ENCODE measurements around the gene CALR3.
"Not testable (repeated sequence)": the region's sequence is repeated elsewhere in the genome, so short reads cannot be mapped to it uniquely, and the experiment has no call there.

Gene CALR3, protein sequence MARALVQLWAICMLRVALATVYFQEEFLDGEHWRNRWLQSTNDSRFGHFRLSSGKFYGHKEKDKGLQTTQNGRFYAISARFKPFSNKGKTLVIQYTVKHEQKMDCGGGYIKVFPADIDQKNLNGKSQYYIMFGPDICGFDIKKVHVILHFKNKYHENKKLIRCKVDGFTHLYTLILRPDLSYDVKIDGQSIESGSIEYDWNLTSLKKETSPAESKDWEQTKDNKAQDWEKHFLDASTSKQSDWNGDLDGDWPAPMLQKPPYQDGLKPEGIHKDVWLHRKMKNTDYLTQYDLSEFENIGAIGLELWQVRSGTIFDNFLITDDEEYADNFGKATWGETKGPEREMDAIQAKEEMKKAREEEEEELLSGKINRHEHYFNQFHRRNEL

DNA sequence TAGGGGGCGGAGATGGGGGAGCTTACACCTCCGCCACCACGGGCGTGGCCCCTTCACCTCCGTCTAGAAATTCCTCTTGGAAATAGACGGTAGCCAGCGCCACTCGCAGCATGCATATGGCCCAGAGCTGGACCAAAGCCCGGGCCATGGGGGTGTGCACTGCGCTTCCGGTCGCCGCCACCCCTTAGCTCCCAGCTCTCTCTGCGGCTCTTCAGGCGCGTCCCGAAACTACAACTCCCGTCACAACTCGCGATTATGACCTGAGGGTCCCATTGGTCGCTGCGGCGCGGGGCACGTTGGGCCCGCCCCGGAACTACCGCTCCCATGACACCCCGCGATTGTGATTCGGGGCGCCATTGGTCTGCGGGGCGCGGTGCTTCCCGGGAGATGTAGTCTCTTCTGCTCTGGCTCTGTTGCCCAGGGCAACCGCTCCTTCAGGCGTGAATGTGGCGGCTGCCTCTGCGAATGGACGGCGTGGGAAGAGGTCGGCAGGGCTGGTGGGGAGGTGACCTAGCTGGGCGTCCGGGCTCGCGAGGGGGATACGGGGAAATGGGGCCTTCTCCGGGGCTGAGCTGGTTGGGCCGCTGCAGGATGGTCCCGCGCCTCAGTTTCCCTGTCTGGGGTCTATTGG is at the start of gene CALR3, which contains the start of gene C19orf44:
Gene CALR3 (minus strand): TSS at position 186 of the 631 bp plus-strand sequence. CDS start 38 bp downstream, at position 148.
Gene C19orf44 (plus strand): TSS at position 413 of the 631 bp plus-strand sequence. CDS start 4,399 bp downstream, outside the sequence.
- peak within 1 kb of the TSS; percentile 7; the same call in 1 of the 2 replicates for H3K27ac ChIP-seq (ENCODE audit: low read length)
- H3K4me3 ChIP-seq (ENCODE audit: low read length) = peak within 1 kb of the TSS; percentile 85
- H3K4me1 ChIP-seq (ENCODE audit: low read length) = peaks cover 15% of the 10 kb centered on the region; the same call in 1 of the 2 replicates

DNA sequence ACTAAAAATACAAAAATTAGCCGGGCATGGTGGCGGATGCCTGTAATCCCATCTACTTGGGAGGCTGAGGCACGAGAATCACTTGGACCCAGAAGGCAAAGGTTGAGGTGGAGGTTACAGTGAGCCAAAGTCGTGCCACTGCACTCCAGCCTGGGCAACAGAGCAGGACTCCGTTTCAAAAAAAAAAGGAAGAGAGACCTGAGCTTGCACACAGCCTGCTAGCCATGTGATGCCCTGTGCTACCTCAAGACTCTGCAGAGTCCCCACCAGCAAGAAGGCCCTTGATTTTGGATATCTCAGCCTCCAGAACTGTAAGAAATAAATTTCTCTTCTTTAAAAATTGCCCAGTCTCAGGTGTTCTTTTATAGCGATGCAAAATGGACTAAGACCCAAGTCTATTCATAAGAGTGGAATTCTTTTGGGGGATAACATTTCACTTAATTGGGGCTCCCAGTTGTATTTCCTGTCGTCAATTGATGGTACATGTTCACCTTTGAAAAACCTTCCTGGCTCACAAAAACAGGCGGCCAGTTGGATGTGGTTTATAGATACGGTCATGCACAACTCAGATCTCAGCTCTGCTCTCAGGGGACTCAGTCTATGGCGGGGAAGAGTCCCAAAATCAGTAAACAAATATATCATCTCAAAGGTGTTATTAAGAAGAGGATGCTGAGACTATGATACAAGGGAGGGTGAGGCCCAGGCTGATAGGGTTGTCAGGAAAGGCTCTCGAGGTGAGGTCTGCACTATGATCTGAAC is 48.7 kb upstream of the CALR3 start:
- no peak overlapping the region for H2AFZ ChIP-seq (ENCODE audit: low read depth, low read length)
- peaks cover 51% of the 10 kb centered on the region for H3K79me2 ChIP-seq (ENCODE audit: low read length)
- no peaks in the 10 kb centered on the region for H3K27me3 ChIP-seq (ENCODE audit: low read depth, low read length)
- no peak overlapping the region for H3K9ac ChIP-seq (ENCODE audit: low read length)
- no peak overlapping the region for H3K4me3 ChIP-seq (ENCODE audit: low read length)
- H3K4me2 ChIP-seq (ENCODE audit: low read length) = no peak overlapping the region
- H3K9me3 ChIP-seq (ENCODE audit: insufficient read depth, low read length) = no peaks in the 10 kb centered on the region
- peaks cover 16% of the 10 kb centered on the region for H3K4me1 ChIP-seq (ENCODE audit: low read length)
- H3K36me3 ChIP-seq (replicated peaks; ENCODE audit: low read depth, low read length) = peaks cover 14% of the 10 kb centered on the region
- no peak overlapping the region for H3K27ac ChIP-seq (ENCODE audit: low read length)
- no peak for TF ChIP-seq EZH2phosphoT487 (IDR thresholded peaks at IDR 0.05; ENCODE audit: low read depth)
- TF ChIP-seq, protein P1, sequence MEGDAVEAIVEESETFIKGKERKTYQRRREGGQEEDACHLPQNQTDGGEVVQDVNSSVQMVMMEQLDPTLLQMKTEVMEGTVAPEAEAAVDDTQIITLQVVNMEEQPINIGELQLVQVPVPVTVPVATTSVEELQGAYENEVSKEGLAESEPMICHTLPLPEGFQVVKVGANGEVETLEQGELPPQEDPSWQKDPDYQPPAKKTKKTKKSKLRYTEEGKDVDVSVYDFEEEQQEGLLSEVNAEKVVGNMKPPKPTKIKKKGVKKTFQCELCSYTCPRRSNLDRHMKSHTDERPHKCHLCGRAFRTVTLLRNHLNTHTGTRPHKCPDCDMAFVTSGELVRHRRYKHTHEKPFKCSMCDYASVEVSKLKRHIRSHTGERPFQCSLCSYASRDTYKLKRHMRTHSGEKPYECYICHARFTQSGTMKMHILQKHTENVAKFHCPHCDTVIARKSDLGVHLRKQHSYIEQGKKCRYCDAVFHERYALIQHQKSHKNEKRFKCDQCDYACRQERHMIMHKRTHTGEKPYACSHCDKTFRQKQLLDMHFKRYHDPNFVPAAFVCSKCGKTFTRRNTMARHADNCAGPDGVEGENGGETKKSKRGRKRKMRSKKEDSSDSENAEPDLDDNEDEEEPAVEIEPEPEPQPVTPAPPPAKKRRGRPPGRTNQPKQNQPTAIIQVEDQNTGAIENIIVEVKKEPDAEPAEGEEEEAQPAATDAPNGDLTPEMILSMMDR (IDR thresholded peaks at IDR 0.05; ENCODE audit: low read depth, low read length) = no peak
- peaks cover 17% of the 10 kb centered on the region for H4K20me1 ChIP-seq (ENCODE audit: insufficient read depth, low read length)

More for the DNA sequence above, at the start of gene CALR3, which contains the start of gene C19orf44:
- no peaks in the 10 kb centered on the region for H4K20me1 ChIP-seq (ENCODE audit: insufficient read depth, low read length)
- TF ChIP-seq EZH2phosphoT487 (IDR thresholded peaks at IDR 0.05; ENCODE audit: low read depth) = no peak
- TF ChIP-seq, protein P1 (IDR thresholded peaks at IDR 0.05; ENCODE audit: low read depth, low read length) = no peak
- no peaks in the 10 kb centered on the region for H3K9me3 ChIP-seq (ENCODE audit: insufficient read depth, low read length)
- no peaks in the 10 kb centered on the region for H3K27me3 ChIP-seq (ENCODE audit: low read depth, low read length)
- H3K4me2 ChIP-seq (ENCODE audit: low read length) = peak within 1 kb of the TSS; percentile 90
- peak within 1 kb of the TSS; percentile 69 for H3K9ac ChIP-seq (ENCODE audit: low read length)
- H2AFZ ChIP-seq (ENCODE audit: low read depth, low read length) = peak within 1 kb of the TSS; percentile 89
- peaks cover 15% of the 10 kb centered on the region for H3K79me2 ChIP-seq (ENCODE audit: low read length)
- peaks cover 3% of the 10 kb centered on the region for H3K36me3 ChIP-seq (replicated peaks; ENCODE audit: low read depth, low read length)

DNA sequence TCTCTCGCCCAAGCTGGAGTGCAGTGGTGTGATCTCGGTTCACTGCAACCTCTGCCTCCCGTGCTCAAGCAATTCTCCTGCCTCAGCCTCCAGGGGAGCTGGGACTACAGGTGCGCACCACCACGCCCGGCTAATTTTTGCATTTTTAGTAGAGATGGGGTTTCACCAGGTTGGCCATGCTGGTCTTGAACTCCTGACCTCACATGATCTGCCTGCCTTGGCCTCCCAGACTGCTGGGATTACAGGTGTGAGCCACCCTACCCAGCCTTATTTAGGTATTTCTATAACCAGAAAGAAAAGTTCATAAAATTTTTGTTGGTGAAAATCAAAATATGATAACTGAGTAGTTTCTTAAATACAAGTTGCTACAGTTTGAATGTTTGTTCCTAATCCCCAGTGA is 47.8 kb upstream of the CALR3 start:
- Histone ChIP-seq H3K79me2 (ENCODE audit: low read length) (peaks cover 61% of the 10 kb centered on the region), H3K36me3 (replicated peaks; ENCODE audit: low read depth, low read length) (peaks cover 22% of the 10 kb centered on the region), H4K20me1 (ENCODE audit: insufficient read depth, low read length) (peaks cover 19% of the 10 kb centered on the region), H3K4me3 (ENCODE audit: low read length) (peak overlapping the region; percentile 96), H3K9ac (ENCODE audit: low read length) (peak overlapping the region; percentile 84; the same call in 1 of the 2 replicates), H3K4me1 (ENCODE audit: low read length) (peaks cover 16% of the 10 kb centered on the region), H3K4me2 (ENCODE audit: low read length) (peak overlapping the region; percentile 95)
- not testable (repeated sequence) for H3K27ac ChIP-seq (ENCODE audit: low read length); H3K27me3 ChIP-seq (ENCODE audit: low read depth, low read length); H2AFZ ChIP-seq (ENCODE audit: low read depth, low read length); H3K9me3 ChIP-seq (ENCODE audit: insufficient read depth, low read length)

DNA sequence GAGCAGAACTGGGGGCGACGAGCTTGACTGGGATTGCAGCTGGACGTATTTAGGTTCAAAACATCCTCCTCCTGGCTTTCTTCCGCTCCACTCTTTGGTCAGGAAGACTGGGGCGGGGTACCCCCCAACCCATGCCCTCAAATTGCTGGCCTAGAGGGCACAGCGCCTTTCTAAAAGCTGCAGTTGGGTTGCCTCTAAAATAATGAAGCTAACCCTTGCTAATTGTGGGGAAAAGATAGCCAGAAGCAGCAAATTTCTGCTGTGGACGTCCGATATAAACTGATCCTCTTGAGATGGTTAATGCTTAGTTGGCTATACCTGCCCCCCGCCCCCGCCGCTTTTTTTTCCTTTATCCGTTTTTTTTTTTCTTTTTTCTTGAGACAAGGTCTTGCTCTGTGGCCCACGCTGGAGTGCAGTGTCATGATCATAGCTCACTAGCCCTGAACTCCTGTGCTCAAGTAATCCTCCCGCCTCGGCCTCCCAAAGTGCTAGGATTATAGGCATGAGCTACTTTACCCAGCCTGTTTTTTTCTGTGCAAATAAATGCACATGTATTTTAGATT is 47.0 kb upstream of the CALR3 start:
- Histone ChIP-seq H3K27ac (ENCODE audit: low read length) (peak overlapping the region; percentile 72), H3K79me2 (ENCODE audit: low read length) (peaks cover 68% of the 10 kb centered on the region), H3K4me1 (ENCODE audit: low read length) (peaks cover 16% of the 10 kb centered on the region), H3K9me3 (ENCODE audit: insufficient read depth, low read length) (no peaks in the 10 kb centered on the region), H3K36me3 (replicated peaks; ENCODE audit: low read depth, low read length) (peaks cover 28% of the 10 kb centered on the region), H4K20me1 (ENCODE audit: insufficient read depth, low read length) (peaks cover 22% of the 10 kb centered on the region), H3K9ac (ENCODE audit: low read length) (peak overlapping the region; percentile 84), H3K4me2 (ENCODE audit: low read length) (peak overlapping the region; percentile 95), H3K27me3 (ENCODE audit: low read depth, low read length) (no peaks in the 10 kb centered on the region), H2AFZ (ENCODE audit: low read depth, low read length) (peak overlapping the region; percentile 28; the same call in 1 of the 2 replicates), H3K4me3 (ENCODE audit: low read length) (peak overlapping the region; percentile 96)
- no peak for TF ChIP-seq EZH2phosphoT487 (IDR thresholded peaks at IDR 0.05; ENCODE audit: low read depth)
- TF ChIP-seq, protein P1 (IDR thresholded peaks at IDR 0.05; ENCODE audit: low read depth, low read length) = no peak

Data from OCI-LY3 (cell line).